ENCODE results near the gene RIPK4.
"Not testable (repeated sequence)": the region's sequence is repeated elsewhere in the genome, so short reads cannot be mapped to it uniquely, and the experiment has no call there.

The RIPK4 gene

GRCh38 chr21:41703857-41704501 is 62.9 kb downstream of the RIPK4 start:
- no peak for TF ChIP-seq FOXM1 (IDR thresholded peaks at IDR 0.05; ENCODE audit: borderline replicate concordance)
- no peak for TF ChIP-seq ELF4 (IDR thresholded peaks at IDR 0.05)
- TF ChIP-seq LEF1 (IDR thresholded peaks at IDR 0.05; ENCODE audit: borderline replicate concordance): no peak
- no peak for TF ChIP-seq FOXK2 (IDR thresholded peaks at IDR 0.05)
- no peak for TF ChIP-seq BHLHE40 (IDR thresholded peaks at IDR 0.05; ENCODE audit: borderline replicate concordance)
- TF ChIP-seq HDGF (IDR thresholded peaks at IDR 0.05; ENCODE audit: borderline replicate concordance): no peak
- TF ChIP-seq ARNT (IDR thresholded peaks at IDR 0.05): no peak
- TF ChIP-seq FOXA1 (IDR thresholded peaks at IDR 0.05): no peak
- TF ChIP-seq NFRKB (IDR thresholded peaks at IDR 0.05): no peak
- TF ChIP-seq SP1 (IDR thresholded peaks at IDR 0.05): no peak
- TF ChIP-seq CTBP1 (IDR thresholded peaks at IDR 0.05; ENCODE audit: borderline replicate concordance): no peak
- TF ChIP-seq PKNOX1 (IDR thresholded peaks at IDR 0.05): no peak
- no peak for TF ChIP-seq ZNF384 (IDR thresholded peaks at IDR 0.05)
- TF ChIP-seq TARDBP (IDR thresholded peaks at IDR 0.05): no peak
- no peak for TF ChIP-seq L3MBTL2 (conservative IDR thresholded peaks at IDR 0.05)
- no peak for TF ChIP-seq SUZ12 (IDR thresholded peaks at IDR 0.05)
- ChIA-PET CTCF (no interaction called here), POLR2A (no interaction called here)
- no peak for DNase-seq (ENCODE audit: extremely low spot score)

- TF ChIP-seq NFRKB (IDR thresholded peaks at IDR 0.05) (no peak), FOXA1 (IDR thresholded peaks at IDR 0.05) (no peak), BHLHE40 (IDR thresholded peaks at IDR 0.05; ENCODE audit: borderline replicate concordance) (no peak), PKNOX1 (IDR thresholded peaks at IDR 0.05) (no peak), SP1 (IDR thresholded peaks at IDR 0.05) (no peak), ARNT (IDR thresholded peaks at IDR 0.05) (no peak), FOXK2 (IDR thresholded peaks at IDR 0.05) (no peak), HDGF (IDR thresholded peaks at IDR 0.05; ENCODE audit: borderline replicate concordance) (no peak), SUZ12 (IDR thresholded peaks at IDR 0.05) (no peak), ZNF384 (IDR thresholded peaks at IDR 0.05) (no peak), L3MBTL2 (conservative IDR thresholded peaks at IDR 0.05) (no peak), TARDBP (IDR thresholded peaks at IDR 0.05) (no peak), FOXM1 (IDR thresholded peaks at IDR 0.05; ENCODE audit: borderline replicate concordance) (no peak), CTBP1 (IDR thresholded peaks at IDR 0.05; ENCODE audit: borderline replicate concordance) (no peak), ELF4 (IDR thresholded peaks at IDR 0.05) (no peak)
- ChIA-PET POLR2A (no interaction called here), CTCF (no interaction called here)
- DNase-seq (ENCODE audit: extremely low spot score): no peak
These were observed 65.1 kb downstream of the RIPK4 start for GRCh38 chr21:41701749-41702148.

- no peak for DNase-seq (ENCODE audit: extremely low spot score)
- ChIA-PET POLR2A (no interaction called here), CTCF (no interaction called here)
- TF ChIP-seq ZNF384 (IDR thresholded peaks at IDR 0.05): no peak
- TF ChIP-seq HDGF (IDR thresholded peaks at IDR 0.05; ENCODE audit: borderline replicate concordance): no peak
- no peak for TF ChIP-seq FOXA1 (IDR thresholded peaks at IDR 0.05)
- TF ChIP-seq SP1 (IDR thresholded peaks at IDR 0.05): no peak
- TF ChIP-seq FOXK2 (IDR thresholded peaks at IDR 0.05): no peak
- TF ChIP-seq PKNOX1 (IDR thresholded peaks at IDR 0.05): no peak
- TF ChIP-seq ELF4 (IDR thresholded peaks at IDR 0.05): no peak
- no peak for TF ChIP-seq L3MBTL2 (conservative IDR thresholded peaks at IDR 0.05)
- no peak for TF ChIP-seq SUZ12 (IDR thresholded peaks at IDR 0.05)
- no peak for TF ChIP-seq ARNT (IDR thresholded peaks at IDR 0.05)
- no peak for TF ChIP-seq NFRKB (IDR thresholded peaks at IDR 0.05)
These were observed 67.5 kb downstream of the RIPK4 start for GRCh38 chr21:41699311-41699710.

- POLR2A ChIA-PET: no interaction called here
- no peak for DNase-seq (ENCODE audit: extremely low spot score)
- CTCF ChIA-PET: interaction anchor here (1.4 kb wide), 1 partner anchor 85 kb away, joined by 3 read pairs; no protein-coding TSS in a partner anchor
- TF ChIP-seq LEF1 (IDR thresholded peaks at IDR 0.05; ENCODE audit: borderline replicate concordance): no peak
- no peak for TF ChIP-seq ZNF384 (IDR thresholded peaks at IDR 0.05)
- TF ChIP-seq TARDBP (IDR thresholded peaks at IDR 0.05): no peak
- no peak for TF ChIP-seq L3MBTL2 (conservative IDR thresholded peaks at IDR 0.05)
- TF ChIP-seq SUZ12 (IDR thresholded peaks at IDR 0.05): no peak
- TF ChIP-seq ARNT (IDR thresholded peaks at IDR 0.05): no peak
- TF ChIP-seq BHLHE40 (IDR thresholded peaks at IDR 0.05; ENCODE audit: borderline replicate concordance): no peak
- TF ChIP-seq ELF4 (IDR thresholded peaks at IDR 0.05): no peak
- TF ChIP-seq CTBP1 (IDR thresholded peaks at IDR 0.05; ENCODE audit: borderline replicate concordance): no peak
These were observed 68.8 kb downstream of the RIPK4 start for GRCh38 chr21:41698071-41698470.

- DNase-seq (ENCODE audit: extremely low spot score): no peak
- CTCF ChIA-PET: no interaction called here
- no peak for TF ChIP-seq BHLHE40 (IDR thresholded peaks at IDR 0.05; ENCODE audit: borderline replicate concordance)
- TF ChIP-seq ELF4 (IDR thresholded peaks at IDR 0.05): no peak
- TF ChIP-seq PKNOX1 (IDR thresholded peaks at IDR 0.05): no peak
- TF ChIP-seq FOXM1 (IDR thresholded peaks at IDR 0.05; ENCODE audit: borderline replicate concordance): no peak
- no peak for TF ChIP-seq FOXA1 (IDR thresholded peaks at IDR 0.05)
- no peak for TF ChIP-seq TARDBP (IDR thresholded peaks at IDR 0.05)
- no peak for TF ChIP-seq ARNT (IDR thresholded peaks at IDR 0.05)
- TF ChIP-seq LEF1 (IDR thresholded peaks at IDR 0.05; ENCODE audit: borderline replicate concordance): no peak
- TF ChIP-seq FOXK2 (IDR thresholded peaks at IDR 0.05): no peak
- no peak for TF ChIP-seq SP1 (IDR thresholded peaks at IDR 0.05)
- TF ChIP-seq ZNF384 (IDR thresholded peaks at IDR 0.05): no peak
- TF ChIP-seq CTBP1 (IDR thresholded peaks at IDR 0.05; ENCODE audit: borderline replicate concordance): no peak
- no peak for TF ChIP-seq SUZ12 (IDR thresholded peaks at IDR 0.05)
- TF ChIP-seq NFRKB (IDR thresholded peaks at IDR 0.05): no peak
- TF ChIP-seq HDGF (IDR thresholded peaks at IDR 0.05; ENCODE audit: borderline replicate concordance): no peak
- no peak for TF ChIP-seq L3MBTL2 (conservative IDR thresholded peaks at IDR 0.05)
- POLR2A ChIA-PET: no interaction called here
These were observed 71.3 kb downstream of the RIPK4 start for GRCh38 chr21:41695513-41695912.

- DNase-seq (ENCODE audit: extremely low spot score); POLR2A ChIA-PET; CTCF ChIA-PET: not testable (repeated sequence)
These were observed 72.8 kb downstream of the RIPK4 start for GRCh38 chr21:41694042-41694441.

Data from HEK293T (cell line).